Adipocyte (in vitro differentiated cells): ENCODE data around the gene PLCG2.
"Not testable (repeated sequence)": the region's sequence is repeated elsewhere in the genome, so short reads cannot be mapped to it uniquely, and the experiment has no call there.

ENCODE experiments used
- DNase-seq: peaks from one replicate; pipeline ENCODE4 v3.0.0-alpha.2; 2015; ENCODE audit warnings: low read depth
- H3K27me3 ChIP-seq: replicated peaks from 2 replicates; pipeline ENCODE4 v1.7.0; 2013; ENCODE audit warnings: mild to moderate bottlenecking, low read length, moderate library complexity; ENCODE audit not compliant: control insufficient read depth, insufficient read depth
- H3K36me3 ChIP-seq: 2 replicates; pipeline ENCODE4 v1.7.0; 2013; ENCODE audit warnings: low read length, mild to moderate bottlenecking, moderate library complexity; ENCODE audit not compliant: control insufficient read depth, insufficient read depth, severe bottlenecking
- H3K4me1 ChIP-seq: 2 replicates; pipeline ENCODE4 v1.7.0; 2013; ENCODE audit warnings: mild to moderate bottlenecking, low read length, moderate library complexity; ENCODE audit not compliant: control insufficient read depth, insufficient read depth
- H3K4me3 ChIP-seq: 2 replicates; pipeline ENCODE4 v1.7.0; 2013; ENCODE audit warnings: mild to moderate bottlenecking, low read length, moderate library complexity
- H3K9ac ChIP-seq: 2 replicates; pipeline ENCODE4 v1.7.0; 2013; ENCODE audit warnings: mild to moderate bottlenecking, low read length, moderate library complexity
- H3K9me3 ChIP-seq: 2 replicates; pipeline ENCODE4 v1.7.0; 2013; ENCODE audit warnings: mild to moderate bottlenecking, low read length, moderate library complexity; ENCODE audit not compliant: control insufficient read depth

The PLCG2 gene

DNA sequence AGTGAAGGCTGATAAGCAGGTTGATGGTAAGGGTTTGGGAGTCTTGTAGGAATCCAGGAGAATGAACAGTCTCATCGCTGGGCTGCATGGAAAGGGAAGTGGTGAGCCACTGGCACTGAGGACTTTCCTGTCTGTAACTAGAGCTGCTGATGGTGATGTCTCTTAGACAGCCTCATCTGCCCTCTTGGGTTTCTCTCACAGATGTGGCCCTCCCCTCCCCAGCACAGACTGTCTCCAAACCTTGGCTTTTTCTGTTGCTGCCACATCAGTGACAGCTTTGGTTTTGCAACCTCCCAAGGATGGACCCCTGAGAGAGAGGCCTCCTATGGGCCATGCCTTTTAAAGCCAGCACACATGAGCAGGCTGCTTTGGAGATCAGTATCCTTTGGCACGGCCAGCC, 16.9 kb downstream of the PLCG2 start:
- peaks cover 21% of the 10 kb centered on the region for H3K27me3 ChIP-seq
- no peak overlapping the region for H3K4me3 ChIP-seq
- no peak overlapping the region for H3K9ac ChIP-seq
- H3K36me3 ChIP-seq = no peaks in the 10 kb centered on the region
- no peaks in the 10 kb centered on the region for H3K9me3 ChIP-seq
- H3K4me1 ChIP-seq = no peaks in the 10 kb centered on the region
- DNase-seq = no peak

- Histone ChIP-seq H3K27me3 (peaks cover 17% of the 10 kb centered on the region), H3K4me3 (no peak overlapping the region)
Measured at GRCh38 chr16:81796583-81797346, 17.7 kb downstream of the PLCG2 start.

DNA sequence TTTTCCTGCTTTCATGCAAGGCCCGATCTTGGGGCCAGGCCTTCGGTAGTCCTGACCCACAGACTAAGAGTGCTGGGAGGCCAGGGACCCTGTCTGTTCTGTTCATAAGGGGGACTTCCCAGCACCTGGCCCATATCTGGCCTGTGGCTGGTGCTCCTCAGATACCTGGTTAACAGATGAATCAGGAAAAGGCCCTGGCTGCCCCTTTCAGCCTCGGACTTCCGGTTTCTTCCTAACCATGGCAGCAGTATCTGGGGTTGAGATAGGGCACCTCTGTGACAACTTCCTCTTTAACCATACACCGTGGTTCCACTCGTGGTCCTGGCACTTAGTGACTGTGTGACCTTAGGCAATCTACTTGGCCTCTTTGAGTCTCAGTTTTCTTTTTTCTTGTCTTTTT, 18.4 kb downstream of the PLCG2 start:
- Histone ChIP-seq H3K36me3 (no peaks in the 10 kb centered on the region), H3K27me3 (peaks cover 13% of the 10 kb centered on the region), H3K9me3 (no peaks in the 10 kb centered on the region), H3K4me1 (no peaks in the 10 kb centered on the region), H3K9ac (no peak overlapping the region), H3K4me3 (no peak overlapping the region)
- DNase-seq = no peak

More at GRCh38 chr16:81796583-81797346, 17.7 kb downstream of the PLCG2 start:
- Histone ChIP-seq H3K9me3 (no peaks in the 10 kb centered on the region), H3K4me1 (no peaks in the 10 kb centered on the region), H3K9ac (no peak overlapping the region), H3K36me3 (no peaks in the 10 kb centered on the region)
- DNase-seq = no peak

- H3K36me3 ChIP-seq = no peaks in the 10 kb centered on the region
- no peak overlapping the region for H3K9ac ChIP-seq
- H3K27me3 ChIP-seq = peaks cover 13% of the 10 kb centered on the region
- H3K9me3 ChIP-seq = no peaks in the 10 kb centered on the region
- H3K4me1 ChIP-seq = no peaks in the 10 kb centered on the region
- no peak for DNase-seq
- no peak overlapping the region for H3K4me3 ChIP-seq
Measured at GRCh38 chr16:81798311-81799137, 19.4 kb downstream of the PLCG2 start.

DNA sequence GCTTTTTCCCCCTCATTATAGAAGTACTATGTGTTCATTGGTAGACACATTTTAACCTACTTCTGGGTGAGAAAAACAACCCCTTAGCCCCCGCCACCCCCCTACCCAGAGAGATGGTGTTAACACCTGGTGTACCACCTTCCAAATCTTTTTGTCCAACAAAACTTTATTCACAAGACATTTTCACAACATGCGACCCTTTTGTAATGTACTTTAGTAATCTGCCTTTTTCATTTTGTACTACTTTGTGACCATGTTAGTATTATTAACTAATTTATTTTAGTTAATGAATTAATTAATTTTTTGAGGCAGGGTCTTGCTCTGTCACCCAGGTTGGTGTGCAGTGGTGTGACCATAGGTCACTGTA, 20.0 kb downstream of the PLCG2 start:
- no peaks in the 10 kb centered on the region for H3K9me3 ChIP-seq
- no peak for DNase-seq

GRCh38 chr16:81801724-81802123, 22.6 kb downstream of the PLCG2 start:
- not testable (repeated sequence) for H3K27me3 ChIP-seq, DNase-seq, H3K4me1 ChIP-seq, H3K9me3 ChIP-seq, H3K36me3 ChIP-seq, H3K9ac ChIP-seq, H3K4me3 ChIP-seq

More for the DNA sequence above, 20.0 kb downstream of the PLCG2 start:
- Histone ChIP-seq H3K4me1 (no peaks in the 10 kb centered on the region), H3K4me3 (no peak overlapping the region), H3K9ac (no peak overlapping the region), H3K27me3 (peaks cover 11% of the 10 kb centered on the region), H3K36me3 (no peaks in the 10 kb centered on the region)

DNA sequence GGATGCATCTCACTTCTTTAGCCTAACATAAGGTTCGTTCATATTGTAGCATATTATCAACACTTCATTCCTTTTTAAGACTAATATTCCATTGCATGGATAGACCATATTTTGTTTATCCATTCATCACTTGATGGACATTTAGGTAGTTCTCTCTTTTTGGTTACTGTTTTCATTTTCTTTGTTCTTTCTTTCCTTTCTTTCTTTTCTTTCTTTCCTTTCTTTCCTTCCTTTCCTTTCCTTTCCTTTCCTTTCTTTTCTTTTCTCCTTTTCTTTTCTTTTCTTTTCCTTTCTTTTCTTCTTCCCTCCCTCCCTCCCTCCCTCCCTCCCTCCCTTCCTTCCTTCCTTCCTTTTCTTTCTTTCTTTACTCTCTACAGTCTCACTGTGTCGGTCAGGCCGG, 24.2 kb downstream of the PLCG2 start:
- no peak overlapping the region for H3K4me3 ChIP-seq
- DNase-seq = no peak
- H3K9ac ChIP-seq = no peak overlapping the region
- H3K36me3 ChIP-seq = no peaks in the 10 kb centered on the region
- H3K9me3 ChIP-seq = no peaks in the 10 kb centered on the region
- peaks cover 3% of the 10 kb centered on the region for H3K27me3 ChIP-seq
- H3K4me1 ChIP-seq = no peaks in the 10 kb centered on the region

- H3K36me3 ChIP-seq = no peaks in the 10 kb centered on the region
- no peak overlapping the region for H3K4me3 ChIP-seq
- H3K4me1 ChIP-seq = no peaks in the 10 kb centered on the region
- no peaks in the 10 kb centered on the region for H3K9me3 ChIP-seq
- no peak for DNase-seq
- no peak overlapping the region for H3K9ac ChIP-seq
- H3K27me3 ChIP-seq = peaks cover 7% of the 10 kb centered on the region
Measured at GRCh38 chr16:81804134-81804610, 25.1 kb downstream of the PLCG2 start.

DNA sequence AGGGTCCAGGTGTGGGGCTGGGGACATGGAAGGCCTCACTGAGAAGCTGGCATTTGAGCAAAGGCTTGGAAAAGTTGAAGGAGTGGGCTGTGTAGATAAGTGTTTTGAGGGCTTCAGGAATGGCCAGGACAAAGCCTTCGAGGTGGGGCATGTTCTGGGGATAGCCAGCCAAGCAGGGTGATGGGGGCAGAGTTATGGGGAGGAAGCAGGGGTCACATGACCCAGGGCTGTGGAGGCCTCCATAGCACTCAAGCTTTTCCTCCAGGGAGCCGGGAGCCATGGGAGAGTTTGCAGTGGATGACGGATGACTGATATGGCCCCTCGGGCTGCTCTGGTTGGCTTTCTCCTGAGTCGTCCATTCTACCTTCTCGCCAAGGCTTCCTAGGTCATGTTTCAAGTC, 27.6 kb downstream of the PLCG2 start:
- no peaks in the 10 kb centered on the region for H3K4me1 ChIP-seq
- no peak overlapping the region for H3K4me3 ChIP-seq
- H3K9ac ChIP-seq = no peak overlapping the region
- no peak for DNase-seq
- H3K9me3 ChIP-seq = no peaks in the 10 kb centered on the region
- H3K27me3 ChIP-seq = peaks cover 9% of the 10 kb centered on the region
- H3K36me3 ChIP-seq = no peaks in the 10 kb centered on the region

DNA sequence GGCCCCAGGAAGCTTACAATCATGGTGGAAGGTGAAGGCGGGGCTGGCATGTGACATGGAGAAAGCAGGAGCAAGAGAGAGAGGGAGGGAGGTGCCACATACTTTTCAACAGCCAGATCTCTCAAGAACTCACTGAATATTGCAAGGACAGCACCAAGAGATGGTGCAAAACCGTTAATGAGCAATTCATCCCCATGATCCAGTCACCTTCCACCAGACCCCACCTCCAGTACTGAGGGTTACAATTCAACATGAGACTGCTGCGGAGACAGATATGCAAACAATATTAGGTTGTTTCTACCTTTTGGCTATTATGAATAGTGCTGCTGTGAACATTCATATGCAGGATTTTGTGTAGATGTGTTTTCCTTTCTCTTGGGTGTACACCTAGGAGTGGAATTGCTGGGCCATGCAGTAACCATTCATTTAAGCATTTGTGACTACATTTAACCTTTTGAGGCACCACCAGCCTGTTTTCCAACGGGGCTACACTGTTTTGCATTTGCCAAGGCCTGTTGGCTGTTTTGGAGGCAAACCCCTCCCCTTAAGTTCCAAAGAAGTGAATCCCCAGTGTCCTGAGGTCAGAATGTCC, 28.8 kb downstream of the PLCG2 start:
- Histone ChIP-seq H3K4me3 (no peak overlapping the region), H3K36me3 (no peaks in the 10 kb centered on the region), H3K9me3 (no peaks in the 10 kb centered on the region), H3K27me3 (peaks cover 9% of the 10 kb centered on the region), H3K4me1 (no peaks in the 10 kb centered on the region), H3K9ac (no peak overlapping the region)
- no peak for DNase-seq

GRCh38 chr16:81808933-81809480, 29.9 kb downstream of the PLCG2 start:
- H3K4me1 ChIP-seq = no peaks in the 10 kb centered on the region
- H3K9ac ChIP-seq = no peak overlapping the region
- no peak for DNase-seq
- no peaks in the 10 kb centered on the region for H3K36me3 ChIP-seq
- peaks cover 3% of the 10 kb centered on the region for H3K9me3 ChIP-seq
- no peak overlapping the region for H3K4me3 ChIP-seq
- H3K27me3 ChIP-seq = peaks cover 13% of the 10 kb centered on the region
